NCI-H1092 (cell line): Measurements from ENCODE around the gene TET1.
"Not testable (repeated sequence)": the region's sequence is repeated elsewhere in the genome, so short reads cannot be mapped to it uniquely, and the experiment has no call there.

Experiments used
- DNase-seq: peaks from one replicate; lab custom pipeline; 2025; lab: John Stamatoyannopoulos, UW

Gene TET1

DNA sequence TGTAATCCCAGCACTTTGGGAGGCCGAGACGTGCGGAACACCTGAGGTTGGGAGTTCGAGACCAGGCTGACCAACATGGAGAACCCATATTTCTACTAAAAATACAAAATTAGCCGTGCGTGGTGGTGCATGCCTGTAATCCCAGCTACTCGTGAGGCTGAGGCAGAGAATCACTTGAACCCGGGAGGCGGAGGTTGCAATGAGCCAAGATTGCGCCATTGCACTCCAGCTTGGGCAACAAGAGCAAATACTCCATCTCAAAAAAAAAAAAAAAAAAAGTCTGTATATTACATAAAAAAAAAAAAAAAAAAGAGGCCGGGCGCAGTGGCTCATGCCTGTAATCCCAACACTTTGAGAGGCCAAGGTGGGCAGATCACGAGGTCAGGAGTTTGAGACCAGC lies 152.9 kb downstream of the TET1 start:
- DNase-seq, result not testable (repeated sequence)

DNA sequence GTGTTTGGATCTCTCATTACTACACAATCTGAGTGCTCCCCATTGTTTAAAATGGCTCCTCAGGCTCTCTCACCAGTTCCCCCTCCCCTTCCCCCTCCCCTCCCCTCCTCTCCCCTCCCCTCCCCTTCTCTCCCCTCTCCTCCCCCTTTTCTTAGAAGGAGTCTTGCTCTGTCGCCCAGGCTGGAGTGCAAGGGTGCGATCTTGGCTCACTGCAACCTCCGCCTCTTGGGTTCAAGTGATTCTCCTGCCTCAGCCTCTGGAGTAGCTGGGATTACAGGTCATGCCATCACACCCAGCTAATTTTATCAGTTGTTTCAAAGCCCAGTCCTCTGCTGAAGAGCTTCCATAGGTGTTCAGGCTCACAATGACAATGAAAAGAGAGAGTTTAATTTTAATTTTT lies 157.3 kb downstream of the TET1 start:
- DNase-seq, result no peak

DNA sequence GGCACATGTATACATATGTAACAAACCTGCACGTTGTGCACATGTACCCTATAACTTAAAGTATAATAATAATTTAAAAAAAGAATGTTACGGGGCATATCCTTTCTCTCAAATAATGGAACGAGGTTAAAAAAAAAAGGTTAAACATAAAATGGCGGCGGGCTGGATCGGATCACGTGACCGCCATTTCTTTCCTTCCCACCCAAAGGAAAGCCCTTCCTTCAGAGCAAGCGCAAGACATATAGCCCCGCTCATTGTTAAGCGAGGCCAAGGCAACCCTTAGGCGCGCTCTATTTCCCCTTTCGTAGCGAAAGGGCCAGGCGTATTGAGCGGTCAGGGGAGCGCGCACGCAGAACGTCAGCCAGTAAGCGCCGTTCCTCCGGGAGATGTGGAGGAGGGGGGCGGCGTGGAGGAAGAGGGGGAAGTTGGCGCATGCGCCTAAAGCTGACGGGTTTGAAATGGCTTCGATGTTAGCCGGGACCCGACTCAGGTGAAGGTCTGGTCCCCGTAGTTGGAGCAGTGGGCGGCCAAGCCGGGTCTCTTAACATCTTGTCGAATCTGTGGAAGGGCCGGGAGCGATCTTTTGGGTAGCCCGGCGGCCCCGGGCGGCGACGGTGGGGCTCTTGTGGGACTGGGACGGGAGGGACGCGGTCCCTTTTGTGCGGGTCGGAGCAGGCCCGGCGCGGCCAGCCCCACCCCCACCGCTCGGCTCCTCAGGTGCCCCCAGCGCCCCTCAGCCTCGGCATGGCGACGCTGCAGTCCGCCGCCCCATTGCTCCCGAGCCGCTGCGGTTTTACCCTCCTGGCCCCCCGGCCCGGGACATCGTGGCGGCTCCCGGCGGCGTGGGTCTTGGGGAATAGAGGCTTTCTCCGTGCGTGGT lies 160.9 kb downstream of the TET1 start, which contains the start of gene CCAR1:
TSS of gene CCAR1 (plus strand) at position 447 of the 880 bp plus-strand sequence. CDS start 1,266 bp downstream, outside the sequence.
- DNase-seq, result peak; percentile 96

DNA sequence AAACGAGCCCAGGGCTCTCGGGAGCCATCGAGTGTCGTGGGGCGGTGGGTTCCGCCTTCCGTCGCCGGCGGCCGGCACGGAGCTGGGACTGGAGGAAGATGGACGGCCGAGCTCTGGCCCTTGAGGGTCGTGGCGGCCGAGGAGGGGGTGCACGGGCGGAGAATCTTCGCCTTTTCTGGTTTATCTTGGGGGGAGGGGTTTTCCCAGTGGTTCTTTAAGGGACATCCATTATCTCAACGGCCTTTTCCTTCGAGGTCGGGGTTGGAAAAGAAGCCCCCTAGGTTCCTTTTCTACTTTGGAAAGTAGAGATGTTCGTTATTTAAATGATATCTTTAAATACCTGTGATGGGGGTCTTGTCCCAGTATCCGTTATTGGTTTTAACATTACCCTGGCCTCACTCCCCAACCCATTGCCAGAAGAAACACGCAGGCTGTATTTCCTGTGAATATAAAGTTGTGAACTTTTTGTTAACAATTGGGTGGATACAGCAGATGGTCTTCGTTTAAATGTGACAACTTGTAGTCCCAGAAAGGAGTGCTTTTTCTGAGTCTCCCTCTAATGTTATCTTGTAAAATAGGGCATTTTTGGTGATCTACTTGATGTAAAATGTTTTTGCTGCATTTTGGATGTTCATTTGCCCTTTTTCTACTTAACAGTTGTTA lies 161.7 kb downstream of the TET1 start:
- DNase-seq, result no peak

DNA sequence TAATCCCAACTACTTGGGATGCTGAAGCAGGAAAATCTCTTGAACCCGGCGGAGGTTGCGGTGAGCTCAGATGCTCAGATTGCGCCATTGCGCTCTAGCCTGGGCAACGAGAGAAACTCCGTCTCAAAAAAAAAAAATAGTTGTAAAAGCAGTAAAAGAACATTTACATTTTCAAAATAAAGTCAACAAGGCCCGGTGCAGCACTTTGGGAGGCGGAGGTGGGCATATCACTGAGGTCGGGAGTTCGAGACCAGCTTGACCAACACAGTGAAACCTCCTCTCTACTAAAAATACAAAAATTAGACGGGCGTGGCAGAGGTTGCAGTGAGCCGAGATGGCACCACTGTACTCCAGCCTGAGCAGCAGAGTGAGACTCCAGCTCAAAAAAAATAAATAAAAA lies 164.9 kb downstream of the TET1 start:
- DNase-seq, result no peak

DNA sequence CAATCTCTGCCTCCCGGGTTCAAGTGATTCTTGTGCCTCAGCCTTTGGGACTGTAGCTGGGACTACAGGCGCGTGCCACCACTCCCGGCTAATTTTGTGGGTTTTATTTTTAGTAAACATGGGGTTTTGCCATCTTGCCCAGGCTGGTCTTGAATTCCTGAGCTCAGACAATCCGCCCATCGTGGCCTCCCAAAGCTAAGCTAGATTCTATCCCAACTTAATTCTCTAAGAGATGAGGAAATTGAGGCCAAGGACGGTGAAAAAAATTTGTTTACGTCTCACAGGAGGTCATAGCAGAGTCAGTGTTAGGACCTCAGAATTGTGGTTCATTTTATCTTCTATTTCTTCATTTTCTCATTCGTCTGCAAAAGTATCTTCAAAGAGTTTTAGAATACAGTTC lies 167.0 kb downstream of the TET1 start:
- DNase-seq, result no peak

DNA sequence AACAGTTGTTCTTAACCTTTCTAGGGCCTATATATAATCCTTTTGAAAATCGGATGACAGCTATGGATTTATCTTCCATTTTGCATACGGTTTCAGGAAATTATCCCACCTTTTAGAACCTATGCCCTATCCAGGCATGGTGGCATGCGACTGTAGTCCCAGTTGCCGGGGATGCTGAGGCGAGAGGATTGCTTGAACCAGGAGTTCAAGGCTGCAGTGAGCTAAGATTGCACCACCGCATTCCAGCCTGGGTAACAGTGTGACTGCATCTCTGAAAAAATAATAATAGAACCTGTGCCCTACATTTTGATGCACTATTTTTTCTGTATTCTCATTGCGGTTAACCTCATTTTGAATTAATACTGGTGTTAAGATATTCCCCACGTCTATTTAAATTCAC lies 172.5 kb downstream of the TET1 start:
- DNase-seq, result no peak

DNA sequence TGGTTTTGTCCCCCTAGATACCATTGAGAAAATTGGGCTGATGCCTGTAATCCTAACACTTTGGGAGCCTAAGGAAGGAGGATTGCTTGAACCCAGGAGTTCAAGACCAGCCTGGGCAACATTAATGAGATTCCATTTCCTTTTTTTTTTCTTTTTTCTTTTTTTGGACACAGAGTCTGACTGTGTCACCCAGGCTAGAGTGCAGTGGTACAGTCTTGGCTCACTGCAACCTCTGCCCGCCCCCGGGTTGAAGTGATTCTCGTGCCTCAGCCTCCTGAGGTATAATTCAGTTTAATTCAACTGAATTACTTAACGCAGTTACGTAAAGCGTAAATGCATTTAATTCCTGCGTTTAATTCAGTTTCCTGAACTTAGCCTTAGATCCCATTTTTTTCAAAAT lies 174.2 kb downstream of the TET1 start:
- no peak for DNase-seq

DNA sequence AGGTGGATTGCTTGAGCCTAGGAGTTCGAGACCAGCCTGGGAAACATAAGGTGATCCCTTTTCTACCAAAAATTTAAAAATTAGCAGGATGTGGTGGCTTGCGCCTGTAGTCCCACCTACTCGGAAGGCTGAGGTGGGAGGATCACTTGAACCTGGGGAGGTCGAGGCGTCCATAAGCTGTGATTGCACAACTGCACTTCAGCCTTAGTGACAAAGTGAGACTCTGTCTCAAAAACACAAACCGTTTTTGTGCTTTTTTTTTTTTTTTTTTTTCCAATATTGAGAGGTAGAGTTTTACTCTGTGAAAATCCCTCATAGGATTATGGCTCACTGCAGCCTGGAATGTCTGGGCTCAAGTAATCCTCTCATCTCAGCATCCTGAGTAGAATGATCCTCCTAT lies 175.0 kb downstream of the TET1 start:
- no peak for DNase-seq

DNA sequence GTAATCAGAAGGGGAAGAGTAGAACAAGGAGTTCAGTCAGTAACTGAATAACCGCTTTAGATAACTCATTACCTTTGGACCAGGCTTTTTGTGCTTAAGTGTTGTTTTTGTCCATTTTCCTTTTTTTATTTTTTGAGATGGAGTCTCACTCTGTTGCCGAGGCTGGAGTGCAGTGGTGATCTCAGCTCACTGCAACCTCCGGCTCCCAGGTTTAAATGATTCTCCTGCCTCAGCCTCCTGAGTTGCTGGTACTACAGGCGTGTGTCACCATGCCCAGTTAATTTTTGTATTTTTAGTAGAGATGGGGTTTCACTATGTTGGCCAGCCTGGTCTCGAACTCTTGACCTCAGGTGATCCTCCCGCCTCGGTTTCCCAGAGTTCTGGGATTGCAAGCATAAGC lies 175.6 kb downstream of the TET1 start:
- not testable (repeated sequence) for DNase-seq

DNA sequence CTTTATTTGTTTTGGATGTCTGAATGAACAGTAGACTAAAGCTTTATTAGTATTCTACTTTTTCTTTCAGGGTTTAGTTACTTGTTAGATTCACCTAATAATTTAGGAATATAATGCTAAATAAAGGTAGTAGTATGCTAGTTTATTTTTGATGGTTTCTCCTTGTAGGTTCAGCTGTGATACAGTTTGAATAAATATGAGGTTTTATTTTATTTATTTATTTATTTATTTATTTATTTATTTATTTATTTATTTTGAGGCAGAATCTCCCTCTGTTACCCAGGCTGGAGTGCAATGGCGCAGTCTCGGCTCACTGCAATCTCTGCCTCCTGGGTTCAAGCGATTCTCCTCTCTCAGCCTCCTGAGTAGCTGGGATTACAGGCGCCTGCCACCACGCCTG lies 180.5 kb downstream of the TET1 start:
- DNase-seq, result not testable (repeated sequence)

DNA sequence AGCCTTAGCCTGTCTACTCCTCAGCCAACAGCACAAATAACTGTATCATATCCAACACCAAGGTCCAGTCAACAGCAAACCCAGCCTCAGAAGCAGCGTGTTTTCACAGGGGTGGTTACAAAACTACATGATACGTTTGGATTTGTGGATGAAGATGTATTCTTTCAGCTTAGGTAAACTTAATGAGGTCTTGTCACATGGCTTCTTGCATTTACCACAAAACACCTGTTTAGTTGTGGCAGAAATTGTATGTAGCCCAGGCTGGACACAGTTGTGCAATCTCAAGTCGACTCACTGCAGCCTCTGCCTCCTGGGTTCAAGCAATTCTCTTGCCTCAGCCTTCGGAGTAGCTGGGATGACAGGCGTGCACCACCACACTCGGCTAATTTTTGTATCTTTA lies 182.3 kb downstream of the TET1 start:
- DNase-seq, result no peak
